Body of pancreas (tissue), 4 donors: Measurements from ENCODE around the gene SLC23A1. TPM values are rescaled to one million over a fixed set of nuclear protein-coding genes. Genes with fewer than 3 reads are reported as not detected.

Source experiments
- ATAC-seq: fragments of 150-250 bp; one replicate; pipeline ENCODE4 v1.9.1; 2016
- DNase-seq, 4 donors: peaks; one replicate each; pipeline ENCODE4 v3.0.0-alpha.2; 2019
- H3K27ac ChIP-seq, 4 donors: fragments of 200-600 bp; sonication (generic); 1 replicate in 3 of 4; 2 replicates in 1 of 4; pipeline versions ENCODE4 v1.5.1 to v1.6.1; 2016 to 2019; ENCODE audit warnings: mild to moderate bottlenecking in 1 of 4, mixed read lengths in 1 of 4, moderate library complexity in 1 of 4
- H3K27me3 ChIP-seq, 2 donors: fragments of 200-600 bp; sonication (generic); one replicate each; pipeline ENCODE4 v1.6.0; 2016; ENCODE audit warnings: mild to moderate bottlenecking in 1 of 2
- H3K36me3 ChIP-seq, 2 donors: fragments of 200-600 bp; sonication (generic); replicated peaks in 1 of 2; 2 replicates each; pipeline ENCODE4 v1.5.1; 2016; ENCODE audit warnings: low read depth in 2 of 2; ENCODE audit not compliant: insufficient read depth in 1 of 2
- H3K4me1 ChIP-seq: fragments of 200-600 bp; sonication (generic); one replicate; pipeline ENCODE4 v1.6.0; 2016
- H3K4me3 ChIP-seq, 2 donors: fragments of 200-600 bp; sonication (generic); 1 replicate in 1 of 2; 2 replicates in 1 of 2; pipeline ENCODE4 v1.5.1; 2016 to 2019
- H3K9me3 ChIP-seq, 3 donors: fragments of 200-600 bp; sonication (generic); 1 replicate in 2 of 3; 2 replicates in 1 of 3; pipeline ENCODE4 v1.5.1; 2016
- CTCF ChIP-seq, 7 experiments: fragments of 450-650 bp in 4 of 7; fragments of 200-600 bp in 3 of 7; sonication (generic) in 3 of 7; IDR thresholded peaks; one replicate each; pipeline ENCODE4 v1.5.1; 2016 to 2019; ENCODE audit warnings: antibody characterized with exemption in 7 of 7
- POLR2A ChIP-seq, 3 donors: fragments of 450-650 bp; IDR thresholded peaks; one replicate each; pipeline ENCODE4 v1.6.1; 2016; ENCODE audit warnings: antibody characterized with exemption in 3 of 3, mild to moderate bottlenecking in 2 of 3
- WGBS, 2 donors: methylation state at CpG; one replicate each; pipeline ENCODE4 v1.1.5; 2017; 5-methylcytosine and 5-hydroxymethylcytosine counted together
- intact Hi-C: fragments of 100-400 bp; cut with DNase I; formaldehyde crosslinking; loops from one replicate; pipeline ENCODE4 v1.15.1; 2023
- total RNA-seq, 2 donors: library from RNA; depleted of rRNA; stranded (reverse); fragments of >200 nt; gene quantifications; one replicate each; pipeline ENCODE4 v1.1.0, GENCODE V29; 2016

Gene SLC23A1
- total RNA-seq, 2 donors from 2014 or later, result 0.66 to 0.78 TPM

- 92 to 99% methylated on average over 7 of the region's 7 CpGs for WGBS, 2 donors
- Histone ChIP-seq H3K9me3 (no peaks in the 10 kb centered on the region), H3K4me3 (no peak overlapping the region), H3K27ac (no peak overlapping the region), H3K27me3 (no peaks in the 10 kb centered on the region), H3K4me1 (peaks cover 8% of the 10 kb centered on the region), H3K36me3 (no peaks in the 10 kb centered on the region)
- intact Hi-C loops, result no loop called here
- DNase-seq, result no peak
- TF ChIP-seq CTCF (IDR thresholded peaks at IDR 0.05) (no peak), POLR2A (IDR thresholded peaks at IDR 0.05) (no peak)
- ATAC-seq, result no peak
These were observed 25.1 kb upstream of the SLC23A1 start for GRCh38 chr5:139408191-139408590.

- TF ChIP-seq POLR2A (IDR thresholded peaks at IDR 0.05) (no peak), CTCF (IDR thresholded peaks at IDR 0.05) (no peak)
- DNase-seq, result no peak
These were observed 24.4 kb upstream of the SLC23A1 start for GRCh38 chr5:139407517-139407916.

GRCh38 chr5:139406963-139407362, 23.9 kb upstream of the SLC23A1 start:
- 68 to 72% methylated on average over 2 of the region's 2 CpGs for WGBS, 2 donors
- H3K27me3 ChIP-seq, result no peaks in the 10 kb centered on the region
- H3K27ac ChIP-seq, result no peak overlapping the region
- ATAC-seq (no peak), DNase-seq (no peak)
- H3K9me3 ChIP-seq, result no peaks in the 10 kb centered on the region
- H3K36me3 ChIP-seq, result no peaks in the 10 kb centered on the region
- TF ChIP-seq POLR2A (IDR thresholded peaks at IDR 0.05) (no peak), CTCF (IDR thresholded peaks at IDR 0.05) (no peak)
- no peak overlapping the region for H3K4me3 ChIP-seq
- H3K4me1 ChIP-seq, result peaks cover 14% of the 10 kb centered on the region
- intact Hi-C loops, result no loop called here

More at GRCh38 chr5:139407517-139407916, 24.4 kb upstream of the SLC23A1 start:
- intact Hi-C loops, result no loop called here
- no peak overlapping the region for H3K4me3 ChIP-seq
- no peaks in the 10 kb centered on the region for H3K27me3 ChIP-seq
- no peak for ATAC-seq
- H3K4me1 ChIP-seq, result peaks cover 14% of the 10 kb centered on the region
- H3K27ac ChIP-seq, result no peak overlapping the region
- no peaks in the 10 kb centered on the region for H3K9me3 ChIP-seq
- no peaks in the 10 kb centered on the region for H3K36me3 ChIP-seq

GRCh38 chr5:139404484-139404840, 21.4 kb upstream of the SLC23A1 start:
- WGBS, 2 donors, result 52 to 56% methylated on average over 5 of the region's 5 CpGs
- no peak for TF ChIP-seq CTCF (IDR thresholded peaks at IDR 0.05)
- TF ChIP-seq POLR2A (IDR thresholded peaks at IDR 0.05), result no peak
- intact Hi-C loops, result no loop called here
- Histone ChIP-seq H3K4me3 (no peak overlapping the region), H3K36me3 (no peaks in the 10 kb centered on the region), H3K27ac (peak overlapping the region; percentile 73 to 96 (median 91)), H3K4me1 (peaks cover 14% of the 10 kb centered on the region), H3K27me3 (no peaks in the 10 kb centered on the region), H3K9me3 (no peaks in the 10 kb centered on the region)
- DNase-seq (no peak), ATAC-seq (no peak)

- 0 to 1% methylated on average over 15 to 41 of the region's 41 CpGs for WGBS, 2 donors
- TF ChIP-seq POLR2A (IDR thresholded peaks at IDR 0.05) (peak in 2 of 3 donors; percentile 45 to 49), CTCF (IDR thresholded peaks at IDR 0.05) (no peak)
- peak; percentile 98 for ATAC-seq
- intact Hi-C loops, result no loop called here
- DNase-seq, result peak; percentile 96 to 98 (median 98)
- Histone ChIP-seq H3K36me3 (no peaks in the 10 kb centered on the region), H3K27me3 (no peaks in the 10 kb centered on the region), H3K27ac (peak within 1 kb of the TSS; percentile 73 to 96 (median 91)), H3K4me1 (peaks cover 14% of the 10 kb centered on the region), H3K9me3 (no peaks in the 10 kb centered on the region), H3K4me3 (peak within 1 kb of the TSS; percentile 30 to 38)
These were observed 20.8 kb upstream of the SLC23A1 start, which contains the start of gene SPATA24 for GRCh38 chr5:139403787-139404483. Gene SPATA24, minus strand, starts transcription at chr5:139404089. Its CDS starts 29 bp downstream, at chr5:139404060.
